Peyer's patch (tissue), 4 donors: ENCODE results near the gene NBAS.

ENCODE experiments used
- POLR2A ChIP-seq, 2 donors: fragments of 450-650 bp; IDR thresholded peaks; one replicate each; pipeline ENCODE4 v1.5.1; 2017; ENCODE audit warnings: antibody characterized with exemption in 2 of 2, mild to moderate bottlenecking in 2 of 2, moderate library complexity in 2 of 2
- TF ChIP-seq, protein P1 (sequence below), 6 experiments: fragments of 450-650 bp in 4 of 6; fragments of 200-600 bp in 2 of 6; sonication (generic) in 1 of 6; IDR thresholded peaks; one replicate each; pipeline ENCODE4 v1.5.1; 2017 to 2019; ENCODE audit warnings: antibody characterized with exemption in 6 of 6, mild to moderate bottlenecking in 3 of 6, moderate library complexity in 1 of 6

GRCh38 chr2:15271276-15271675 lies 289.9 kb downstream of the NBAS start:
- TF ChIP-seq, protein P1, sequence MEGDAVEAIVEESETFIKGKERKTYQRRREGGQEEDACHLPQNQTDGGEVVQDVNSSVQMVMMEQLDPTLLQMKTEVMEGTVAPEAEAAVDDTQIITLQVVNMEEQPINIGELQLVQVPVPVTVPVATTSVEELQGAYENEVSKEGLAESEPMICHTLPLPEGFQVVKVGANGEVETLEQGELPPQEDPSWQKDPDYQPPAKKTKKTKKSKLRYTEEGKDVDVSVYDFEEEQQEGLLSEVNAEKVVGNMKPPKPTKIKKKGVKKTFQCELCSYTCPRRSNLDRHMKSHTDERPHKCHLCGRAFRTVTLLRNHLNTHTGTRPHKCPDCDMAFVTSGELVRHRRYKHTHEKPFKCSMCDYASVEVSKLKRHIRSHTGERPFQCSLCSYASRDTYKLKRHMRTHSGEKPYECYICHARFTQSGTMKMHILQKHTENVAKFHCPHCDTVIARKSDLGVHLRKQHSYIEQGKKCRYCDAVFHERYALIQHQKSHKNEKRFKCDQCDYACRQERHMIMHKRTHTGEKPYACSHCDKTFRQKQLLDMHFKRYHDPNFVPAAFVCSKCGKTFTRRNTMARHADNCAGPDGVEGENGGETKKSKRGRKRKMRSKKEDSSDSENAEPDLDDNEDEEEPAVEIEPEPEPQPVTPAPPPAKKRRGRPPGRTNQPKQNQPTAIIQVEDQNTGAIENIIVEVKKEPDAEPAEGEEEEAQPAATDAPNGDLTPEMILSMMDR (IDR thresholded peaks at IDR 0.05) = no peak
- TF ChIP-seq POLR2A (IDR thresholded peaks at IDR 0.05) = no peak
